Measurements from ENCODE around the gene ZCCHC3. TPM values are rescaled to one million over a fixed set of nuclear protein-coding genes. Genes with fewer than 3 reads are reported as not detected.
A peak's percentile ranks its signal among the peaks of the same experiment; 100 is the strongest.

The ZCCHC3 gene
- total RNA-seq, 1 experiment from 2014 or later, result 43.6 TPM

- TF ChIP-seq ZSCAN18 (CRISPR knock-in tag; IDR thresholded peaks at IDR 0.05) (no peak), ZNF671 (CRISPR knock-in tag; IDR thresholded peaks at IDR 0.05) (0 out of 2 replicates have a peak, but pooled peaks have one; percentile 7), PREB (CRISPR knock-in tag; IDR thresholded peaks at IDR 0.05; ENCODE audit: borderline replicate concordance) (no peak), E2F5 (CRISPR knock-in tag; IDR thresholded peaks at IDR 0.05) (no peak), ZNF423 (CRISPR knock-in tag; IDR thresholded peaks at IDR 0.05) (no peak), ATF3 (CRISPR knock-in tag; conservative IDR thresholded peaks at IDR 0.05) (no peak), ZNF425 (CRISPR knock-in tag; conservative IDR thresholded peaks at IDR 0.05) (no peak), ZBTB21 (CRISPR knock-in tag; IDR thresholded peaks at IDR 0.05; ENCODE audit: borderline replicate concordance) (no peak), ZNF232 (CRISPR knock-in tag; IDR thresholded peaks at IDR 0.05) (peak; percentile 39; the same call in 1 of the 2 replicates), ZMAT4 (CRISPR knock-in tag; IDR thresholded peaks at IDR 0.05) (no peak), SMAD4 (CRISPR knock-in tag; IDR thresholded peaks at IDR 0.05) (no peak), AR (CRISPR knock-in tag; IDR thresholded peaks at IDR 0.05) (no peak), ZNF138 (CRISPR knock-in tag; conservative IDR thresholded peaks at IDR 0.05) (no peak), ZNF532 (CRISPR knock-in tag; IDR thresholded peaks at IDR 0.05; ENCODE audit: borderline replicate concordance) (no peak), IRF2 (CRISPR knock-in tag; IDR thresholded peaks at IDR 0.05; ENCODE audit: borderline replicate concordance, low read depth) (no peak), JAZF1 (CRISPR knock-in tag; IDR thresholded peaks at IDR 0.05) (no peak), GRHL2 (CRISPR knock-in tag; IDR thresholded peaks at IDR 0.05; ENCODE audit: insufficient replicate concordance, severe bottlenecking) (no peak), ZNF281 (CRISPR knock-in tag; IDR thresholded peaks at IDR 0.05) (no peak), SP1 (CRISPR knock-in tag; conservative IDR thresholded peaks at IDR 0.05) (peak; percentile 74)
Measured at GRCh38 chr20:266596-267562, 30.5 kb upstream of the ZCCHC3 start (continued).

Data from WTC11 (cell line).